Measurements from ENCODE around the gene FCHO1. TPM values are rescaled to one million over a fixed set of nuclear protein-coding genes. Genes with fewer than 3 reads are reported as not detected.

FCHO1 gene
- total RNA-seq, 1 experiment from 2014 or later: 0.61 TPM

DNA sequence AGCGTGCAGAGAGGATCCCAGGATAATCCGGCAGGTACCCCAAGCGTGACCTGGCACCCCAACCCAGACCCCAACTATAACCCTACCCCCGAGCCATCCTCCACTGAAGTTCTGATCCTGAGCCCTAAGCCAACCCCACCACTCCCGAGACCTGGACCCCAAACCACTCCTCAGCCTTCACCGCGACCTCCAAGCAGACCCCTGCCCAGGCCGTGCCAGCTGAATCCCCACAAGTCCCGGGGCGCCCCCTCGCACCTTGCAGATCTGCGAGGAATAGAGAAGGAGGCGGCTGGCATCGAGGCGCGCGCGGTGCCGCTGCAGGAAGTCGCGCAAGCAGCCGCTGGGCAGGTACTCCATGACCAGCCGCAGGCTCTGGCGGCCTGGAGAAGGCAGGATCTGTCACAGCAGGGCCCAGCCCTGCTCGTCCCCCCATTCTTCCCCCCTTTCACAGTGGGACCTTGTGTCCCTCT is 80.2 kb downstream of the FCHO1 start:
- no peaks in the 10 kb centered on the region for H3K4me1 Mint-ChIP-seq (ENCODE audit: low read depth, unreplicated experiment)
- CTCF ChIA-PET: no interaction called here
- H3K4me3 Mint-ChIP-seq (ENCODE audit: low read depth, unreplicated experiment): no peak overlapping the region
- intact Hi-C loops (cut with micrococcal nuclease; ENCODE audit: unreplicated experiment): no loop called here
- no peak overlapping the region for H3K27ac Mint-ChIP-seq (ENCODE audit: unreplicated experiment)
- TF ChIP-seq CTCF (IDR thresholded peaks at IDR 0.05; ENCODE audit: unreplicated experiment): no peak
- H3K9me3 Mint-ChIP-seq (ENCODE audit: low read depth, unreplicated experiment): no peaks in the 10 kb centered on the region
- DNase-seq: no peak
- BruUV-seq (replicated peaks): no TSS peak
- no peaks in the 10 kb centered on the region for H3K36me3 Mint-ChIP-seq (ENCODE audit: insufficient read depth, unreplicated experiment)
- peaks cover 22% of the 10 kb centered on the region for H3K27me3 Mint-ChIP-seq (ENCODE audit: unreplicated experiment)

DNA sequence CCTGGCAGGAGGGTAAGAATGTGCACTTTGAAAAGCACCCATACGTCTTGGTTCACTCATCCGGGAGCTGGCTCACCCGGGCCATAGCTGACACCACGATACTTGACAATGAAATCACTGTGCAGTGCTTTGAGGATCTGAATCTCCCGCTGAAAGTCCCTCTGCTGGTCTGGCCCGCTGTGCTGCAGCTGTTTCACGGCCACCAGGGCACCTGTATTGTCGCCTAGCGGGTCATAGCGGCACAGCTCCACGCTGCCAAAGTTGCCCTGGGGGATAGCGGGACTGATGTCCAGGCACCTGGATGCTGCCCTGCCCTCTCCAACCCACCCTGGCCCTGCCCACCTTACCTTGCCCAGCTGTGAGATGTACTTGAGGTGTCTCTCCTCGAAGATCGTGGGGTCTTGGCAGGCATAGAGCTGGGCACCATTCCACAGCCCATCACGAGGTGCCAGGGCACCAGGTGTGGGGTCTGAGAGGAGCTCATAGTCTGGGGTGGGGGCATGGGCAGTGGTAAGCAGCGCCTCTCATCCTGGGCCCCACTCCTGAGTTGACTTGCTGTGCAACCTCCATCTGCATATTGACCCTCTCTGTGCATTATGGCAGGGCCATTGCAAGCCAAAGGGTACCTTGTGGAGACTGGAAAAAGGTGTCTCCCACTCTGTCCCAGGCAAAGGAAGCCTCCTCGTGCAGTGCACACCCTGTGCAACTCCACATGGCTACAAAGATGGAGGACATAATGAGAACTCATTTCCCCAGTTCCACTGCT is 81.3 kb downstream of the FCHO1 start:
- no TSS peak for BruUV-seq (replicated peaks)
- DNase-seq: no peak
- Mint-ChIP-seq H3K36me3 (ENCODE audit: insufficient read depth, unreplicated experiment) (no peaks in the 10 kb centered on the region), H3K4me3 (ENCODE audit: low read depth, unreplicated experiment) (no peak overlapping the region), H3K4me1 (ENCODE audit: low read depth, unreplicated experiment) (no peaks in the 10 kb centered on the region), H3K27me3 (ENCODE audit: unreplicated experiment) (peaks cover 27% of the 10 kb centered on the region), H3K27ac (ENCODE audit: unreplicated experiment) (no peak overlapping the region), H3K9me3 (ENCODE audit: low read depth, unreplicated experiment) (no peaks in the 10 kb centered on the region)
- TF ChIP-seq CTCF (IDR thresholded peaks at IDR 0.05; ENCODE audit: unreplicated experiment): no peak
- CTCF ChIA-PET: interaction anchor here (0.8 kb wide), 1 partner anchor 9 kb away, joined by 6 read pairs; no protein-coding TSS in a partner anchor
- intact Hi-C loops (cut with micrococcal nuclease; ENCODE audit: unreplicated experiment): no loop called here

DNA sequence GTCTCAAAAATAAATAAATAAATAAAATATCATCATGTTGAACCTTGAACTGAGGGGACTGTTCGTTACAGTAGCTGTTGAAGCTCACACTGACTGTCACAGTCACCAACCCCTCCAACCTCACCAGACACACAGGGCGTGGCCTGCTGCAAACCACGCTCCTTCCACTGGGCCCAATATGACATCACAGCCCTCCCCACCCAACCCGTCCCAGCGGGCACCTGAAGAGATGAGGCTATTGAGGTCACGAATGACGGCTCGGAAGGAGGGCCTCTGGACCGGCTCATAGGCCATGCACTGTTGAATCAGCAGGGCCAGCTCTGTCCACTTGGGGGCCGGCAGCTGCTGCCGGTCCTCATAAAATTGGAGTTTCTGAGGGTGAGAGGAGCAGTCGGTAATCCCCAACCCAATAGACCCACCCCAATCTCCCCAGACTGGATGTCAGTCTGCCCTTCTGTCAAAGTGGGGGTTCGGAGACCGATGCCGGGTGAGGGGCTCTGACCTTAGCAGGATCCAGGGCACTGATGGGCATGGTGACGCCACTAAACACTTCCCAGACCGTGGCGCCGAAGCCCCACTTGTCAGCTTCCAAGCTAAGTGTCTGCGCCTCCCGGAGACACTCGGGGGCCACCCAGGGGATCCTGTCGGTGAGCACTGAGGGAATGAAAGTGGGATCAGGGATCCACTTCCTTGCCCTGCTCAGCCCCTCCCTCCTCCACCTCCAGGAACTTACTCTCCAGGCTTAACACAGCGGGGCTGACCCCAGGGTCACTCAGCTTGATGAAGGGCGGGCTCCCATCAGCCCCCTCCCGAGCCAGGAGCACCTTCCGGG is 83.3 kb downstream of the FCHO1 start:
- BruUV-seq (replicated peaks): no TSS peak
- CTCF ChIA-PET: no interaction called here
- no peaks in the 10 kb centered on the region for H3K4me1 Mint-ChIP-seq (ENCODE audit: low read depth, unreplicated experiment)
- H3K27ac Mint-ChIP-seq (ENCODE audit: unreplicated experiment): no peak overlapping the region
- no peaks in the 10 kb centered on the region for H3K36me3 Mint-ChIP-seq (ENCODE audit: insufficient read depth, unreplicated experiment)
- no peak for TF ChIP-seq CTCF (IDR thresholded peaks at IDR 0.05; ENCODE audit: unreplicated experiment)
- no peak for DNase-seq
- H3K27me3 Mint-ChIP-seq (ENCODE audit: unreplicated experiment): peaks cover 17% of the 10 kb centered on the region
- H3K4me3 Mint-ChIP-seq (ENCODE audit: low read depth, unreplicated experiment): no peak overlapping the region
- no peaks in the 10 kb centered on the region for H3K9me3 Mint-ChIP-seq (ENCODE audit: low read depth, unreplicated experiment)
- intact Hi-C loops (cut with micrococcal nuclease; ENCODE audit: unreplicated experiment): no loop called here

- H3K4me3 Mint-ChIP-seq (ENCODE audit: low read depth, unreplicated experiment): no peak overlapping the region
- CTCF ChIA-PET: no interaction called here
- intact Hi-C loops (cut with micrococcal nuclease; ENCODE audit: unreplicated experiment): no loop called here
- BruUV-seq (replicated peaks): no TSS peak
- no peak for DNase-seq
- no peak overlapping the region for H3K27ac Mint-ChIP-seq (ENCODE audit: unreplicated experiment)
- peaks cover 17% of the 10 kb centered on the region for H3K27me3 Mint-ChIP-seq (ENCODE audit: unreplicated experiment)
- H3K9me3 Mint-ChIP-seq (ENCODE audit: low read depth, unreplicated experiment): no peaks in the 10 kb centered on the region
- no peak for TF ChIP-seq CTCF (IDR thresholded peaks at IDR 0.05; ENCODE audit: unreplicated experiment)
- H3K4me1 Mint-ChIP-seq (ENCODE audit: low read depth, unreplicated experiment): no peaks in the 10 kb centered on the region
- no peaks in the 10 kb centered on the region for H3K36me3 Mint-ChIP-seq (ENCODE audit: insufficient read depth, unreplicated experiment)
Measured at GRCh38 chr19:17835182-17836006, 84.1 kb downstream of the FCHO1 start.

Measured in Calu3 (cell line).